Measurements from ENCODE around the gene EMILIN2.

EMILIN2 gene

DNA sequence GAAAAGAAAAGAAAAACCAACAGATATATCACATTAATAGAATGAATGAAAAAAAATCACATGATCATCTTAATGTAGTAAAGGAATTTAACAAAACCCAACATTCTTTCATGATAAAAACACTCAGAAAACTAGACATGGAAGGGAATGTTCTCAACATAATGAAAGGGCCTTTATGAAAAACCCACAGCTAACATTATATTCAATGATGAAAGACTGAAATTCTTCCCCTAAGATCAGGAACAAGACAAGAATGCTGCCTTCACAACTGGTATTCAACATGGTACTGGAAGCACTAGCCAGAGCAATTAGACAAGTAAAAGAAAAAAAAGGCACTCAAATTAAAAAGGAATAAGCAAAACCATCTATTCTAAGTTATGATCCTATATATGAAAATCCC lies 28.5 kb upstream of the EMILIN2 start:
- no peak for DNase-seq (ENCODE audit: extremely low spot score)
- ChIA-PET CTCF (no interaction called here), POLR2A (no interaction called here)
- no peak for TF ChIP-seq FOXA1 (IDR thresholded peaks at IDR 0.05)
- no peak for TF ChIP-seq NFRKB (IDR thresholded peaks at IDR 0.05)
- TF ChIP-seq FOXK2 (IDR thresholded peaks at IDR 0.05): no peak
- TF ChIP-seq SP1 (IDR thresholded peaks at IDR 0.05): no peak

DNA sequence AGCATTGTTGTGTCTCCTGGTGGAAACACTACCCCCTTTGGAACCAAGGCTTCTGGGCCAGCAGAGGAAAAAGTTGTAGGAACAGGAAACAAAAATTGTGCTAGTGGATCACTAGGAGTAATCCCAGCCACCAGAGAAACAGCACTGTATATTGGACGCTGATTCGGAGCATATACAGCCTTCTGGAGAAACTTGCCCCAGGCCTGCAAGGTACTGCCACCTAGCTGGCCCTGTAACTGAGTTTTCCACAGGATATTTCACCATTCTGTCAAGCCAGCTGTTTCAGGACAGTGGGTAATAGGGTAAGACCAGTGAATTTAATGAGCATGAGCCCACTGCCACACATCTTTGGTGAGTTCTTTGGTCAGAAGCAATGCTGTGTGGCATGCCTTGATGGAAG lies 25.1 kb upstream of the EMILIN2 start:
- TF ChIP-seq SP1 (IDR thresholded peaks at IDR 0.05) (no peak), TARDBP (IDR thresholded peaks at IDR 0.05) (no peak), BHLHE40 (IDR thresholded peaks at IDR 0.05; ENCODE audit: borderline replicate concordance) (no peak), FOXM1 (IDR thresholded peaks at IDR 0.05; ENCODE audit: borderline replicate concordance) (no peak)
- DNase-seq (ENCODE audit: extremely low spot score): no peak
- ChIA-PET POLR2A (no interaction called here), CTCF (no interaction called here)

DNA sequence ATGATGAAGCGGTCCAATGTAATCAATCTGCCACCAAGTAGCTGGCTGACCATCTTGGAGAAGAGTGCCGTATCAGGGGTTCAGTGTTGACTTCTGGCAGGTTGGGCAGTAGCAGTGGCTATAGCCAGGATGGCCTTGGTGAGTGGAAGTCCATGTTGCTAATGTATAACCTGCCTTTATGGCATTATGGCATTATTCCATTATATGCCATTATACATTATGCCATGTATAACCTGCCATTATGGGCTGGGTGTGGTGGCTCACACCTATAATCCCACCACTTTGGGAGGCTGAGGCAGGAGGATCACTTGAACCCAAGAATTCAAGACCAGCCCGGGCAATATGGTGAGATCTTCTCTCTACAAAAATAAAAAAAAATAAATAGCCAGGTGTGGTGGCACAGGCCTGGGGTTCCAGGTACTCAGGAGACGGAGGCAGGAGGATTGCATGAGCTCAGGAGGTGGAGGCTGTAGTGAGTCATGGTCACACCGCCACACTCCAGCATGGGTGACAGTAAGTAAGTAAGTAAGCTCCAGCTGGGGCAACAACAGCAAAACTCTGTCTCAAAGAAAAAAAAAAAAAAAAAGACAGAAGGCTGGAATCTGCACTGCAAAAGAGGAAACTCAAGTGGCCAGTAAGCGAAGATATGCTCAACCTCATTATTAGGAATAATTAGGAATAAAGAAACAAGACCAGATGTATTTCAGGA lies 24.4 kb upstream of the EMILIN2 start:
- ChIA-PET POLR2A (no interaction called here), CTCF (no interaction called here)
- no peak for DNase-seq (ENCODE audit: extremely low spot score)
- TF ChIP-seq, protein P1, sequence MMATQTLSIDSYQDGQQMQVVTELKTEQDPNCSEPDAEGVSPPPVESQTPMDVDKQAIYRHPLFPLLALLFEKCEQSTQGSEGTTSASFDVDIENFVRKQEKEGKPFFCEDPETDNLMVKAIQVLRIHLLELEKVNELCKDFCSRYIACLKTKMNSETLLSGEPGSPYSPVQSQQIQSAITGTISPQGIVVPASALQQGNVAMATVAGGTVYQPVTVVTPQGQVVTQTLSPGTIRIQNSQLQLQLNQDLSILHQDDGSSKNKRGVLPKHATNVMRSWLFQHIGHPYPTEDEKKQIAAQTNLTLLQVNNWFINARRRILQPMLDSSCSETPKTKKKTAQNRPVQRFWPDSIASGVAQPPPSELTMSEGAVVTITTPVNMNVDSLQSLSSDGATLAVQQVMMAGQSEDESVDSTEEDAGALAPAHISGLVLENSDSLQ (IDR thresholded peaks at IDR 0.05): no peak
- TF ChIP-seq TARDBP (IDR thresholded peaks at IDR 0.05): no peak

DNA sequence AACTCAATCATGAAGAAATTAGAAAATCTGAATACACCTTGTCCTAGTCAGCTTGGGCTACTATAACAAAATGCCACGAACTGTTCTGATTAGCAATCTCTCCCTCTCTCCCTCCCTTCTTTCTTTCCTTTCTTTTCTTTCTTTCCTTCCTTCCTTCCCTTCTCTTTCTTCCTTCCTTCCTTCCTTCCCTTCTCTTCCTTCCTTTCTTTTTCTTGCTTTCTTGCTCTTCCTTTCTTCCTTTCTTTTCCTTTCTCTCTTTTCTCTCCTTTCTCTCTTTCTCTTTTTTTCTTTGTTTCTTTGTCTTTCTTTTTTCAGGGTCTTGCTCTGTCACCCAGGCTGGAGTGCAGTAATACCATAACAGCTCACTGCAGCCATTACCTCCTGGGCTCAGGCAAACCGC lies 23.6 kb upstream of the EMILIN2 start:
- POLR2A ChIA-PET: no interaction called here
- TF ChIP-seq L3MBTL2 (conservative IDR thresholded peaks at IDR 0.05): no peak
- TF ChIP-seq ARNT (IDR thresholded peaks at IDR 0.05): no peak
- no peak for TF ChIP-seq LEF1 (IDR thresholded peaks at IDR 0.05; ENCODE audit: borderline replicate concordance)
- no peak for TF ChIP-seq ZNF384 (IDR thresholded peaks at IDR 0.05)
- no peak for TF ChIP-seq TARDBP (IDR thresholded peaks at IDR 0.05)
- TF ChIP-seq SUZ12 (IDR thresholded peaks at IDR 0.05): no peak
- no peak for TF ChIP-seq BHLHE40 (IDR thresholded peaks at IDR 0.05; ENCODE audit: borderline replicate concordance)
- TF ChIP-seq FOXA1 (IDR thresholded peaks at IDR 0.05): no peak
- TF ChIP-seq, protein P1 (IDR thresholded peaks at IDR 0.05): no peak
- TF ChIP-seq HDGF (IDR thresholded peaks at IDR 0.05; ENCODE audit: borderline replicate concordance): no peak
- no peak for TF ChIP-seq NFRKB (IDR thresholded peaks at IDR 0.05)
- TF ChIP-seq FOXM1 (IDR thresholded peaks at IDR 0.05; ENCODE audit: borderline replicate concordance): no peak
- no peak for TF ChIP-seq ELF4 (IDR thresholded peaks at IDR 0.05)

DNA sequence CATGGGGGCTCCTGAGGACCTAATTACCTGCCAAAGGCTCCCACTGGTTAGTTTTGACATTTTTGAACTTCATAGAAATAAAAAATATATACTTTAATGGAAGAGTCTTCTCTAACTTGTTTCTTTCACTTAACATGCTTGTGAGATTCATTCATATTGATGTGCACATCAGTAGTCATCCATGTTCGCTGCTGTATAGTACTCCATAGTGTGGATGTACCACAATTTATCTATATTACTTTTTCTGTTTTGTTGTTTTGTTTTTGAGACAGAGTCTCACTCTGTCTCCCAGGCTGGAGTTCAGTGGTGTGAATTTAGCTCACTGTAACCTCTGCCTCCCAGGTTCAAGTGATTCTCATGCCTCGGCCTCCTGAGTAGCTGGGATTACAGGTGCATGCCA lies 22.8 kb upstream of the EMILIN2 start:
- TF ChIP-seq FOXM1 (IDR thresholded peaks at IDR 0.05; ENCODE audit: borderline replicate concordance) (no peak), SP1 (IDR thresholded peaks at IDR 0.05) (no peak), SUZ12 (IDR thresholded peaks at IDR 0.05) (no peak), ELF4 (IDR thresholded peaks at IDR 0.05) (no peak), FOXK2 (IDR thresholded peaks at IDR 0.05) (no peak), NFRKB (IDR thresholded peaks at IDR 0.05) (no peak), ZNF384 (IDR thresholded peaks at IDR 0.05) (no peak), LEF1 (IDR thresholded peaks at IDR 0.05; ENCODE audit: borderline replicate concordance) (no peak), CTBP1 (IDR thresholded peaks at IDR 0.05; ENCODE audit: borderline replicate concordance) (no peak), FOXA1 (IDR thresholded peaks at IDR 0.05) (no peak), BHLHE40 (IDR thresholded peaks at IDR 0.05; ENCODE audit: borderline replicate concordance) (no peak)
- TF ChIP-seq, protein P1 (IDR thresholded peaks at IDR 0.05): no peak
- ChIA-PET POLR2A (no interaction called here), CTCF (no interaction called here)
- DNase-seq (ENCODE audit: extremely low spot score): no peak

More for the DNA sequence above, 23.6 kb upstream of the EMILIN2 start:
- no peak for DNase-seq (ENCODE audit: extremely low spot score)
- CTCF ChIA-PET: no interaction called here

DNA sequence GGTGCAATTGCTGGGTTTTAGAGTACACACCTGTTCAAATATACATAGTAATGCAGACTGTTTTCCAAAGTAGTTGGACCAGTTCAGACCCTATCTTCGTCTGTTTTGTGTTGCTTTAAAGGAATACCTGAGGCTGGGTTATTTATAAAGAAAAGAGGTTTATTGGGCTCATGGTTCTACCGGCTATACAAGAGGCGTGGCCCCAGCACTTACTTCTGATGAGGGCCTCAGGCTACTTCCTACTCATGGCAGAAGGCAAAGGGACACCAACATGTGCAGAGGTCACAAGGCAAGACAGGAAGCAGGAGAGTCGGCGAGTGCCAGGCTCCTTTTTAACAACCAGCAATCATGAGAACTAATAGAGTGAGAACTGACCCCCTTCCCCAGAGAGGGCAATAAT lies 21.9 kb upstream of the EMILIN2 start:
- TF ChIP-seq ZNF384 (IDR thresholded peaks at IDR 0.05): no peak
- no peak for TF ChIP-seq FOXA1 (IDR thresholded peaks at IDR 0.05)
- TF ChIP-seq BHLHE40 (IDR thresholded peaks at IDR 0.05; ENCODE audit: borderline replicate concordance): no peak
- TF ChIP-seq SUZ12 (IDR thresholded peaks at IDR 0.05): no peak
- no peak for TF ChIP-seq ELF4 (IDR thresholded peaks at IDR 0.05)
- CTCF ChIA-PET: no interaction called here
- DNase-seq (ENCODE audit: extremely low spot score): no peak
- POLR2A ChIA-PET: no interaction called here

DNA sequence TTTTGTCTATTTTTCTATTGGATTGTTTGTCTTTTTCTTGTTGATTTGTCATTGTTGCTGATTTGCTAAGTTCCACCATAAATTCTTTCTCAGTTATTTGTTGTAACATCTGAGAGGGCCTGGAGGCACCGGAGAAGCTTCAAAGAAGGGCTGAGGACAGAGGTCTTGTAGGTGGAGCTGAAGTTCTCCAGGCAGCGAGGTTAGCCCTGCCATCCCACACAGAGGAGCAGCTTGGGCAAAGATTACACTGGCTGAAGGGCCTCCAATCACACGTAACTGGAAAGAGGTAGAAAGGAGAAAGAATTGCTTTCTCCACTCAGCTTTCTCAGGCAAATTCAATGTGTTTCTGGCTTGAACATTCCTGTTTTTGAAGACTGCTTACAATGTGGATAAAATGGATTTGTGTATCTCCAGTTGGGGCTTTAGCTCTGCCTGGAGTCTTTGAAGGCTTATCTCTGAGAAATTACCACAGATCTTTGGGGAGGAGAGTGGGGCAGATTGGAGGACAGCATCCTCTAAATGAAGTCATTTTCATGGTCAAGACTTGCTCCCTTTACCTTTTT lies 21.1 kb upstream of the EMILIN2 start:
- ChIA-PET CTCF (no interaction called here), POLR2A (no interaction called here)

More for the DNA sequence above, 21.1 kb upstream of the EMILIN2 start:
- no peak for DNase-seq (ENCODE audit: extremely low spot score)
- no peak for TF ChIP-seq FOXM1 (IDR thresholded peaks at IDR 0.05; ENCODE audit: borderline replicate concordance)
- TF ChIP-seq SUZ12 (IDR thresholded peaks at IDR 0.05): no peak
- TF ChIP-seq SP1 (IDR thresholded peaks at IDR 0.05): no peak
- TF ChIP-seq L3MBTL2 (conservative IDR thresholded peaks at IDR 0.05): no peak
